Ascending aorta (tissue), 2 donors: ENCODE data around the gene COPS8. TPM values are rescaled to one million over a fixed set of nuclear protein-coding genes. Genes with fewer than 3 reads are reported as not detected.

Experiments
- DNase-seq, 2 donors: peaks; one replicate each; pipeline ENCODE4 v3.0.0-alpha.2; 2019; ENCODE audit warnings: low spot score in 2 of 2
- H3K27ac ChIP-seq, 2 donors: fragments of 200-600 bp; sonication (generic); one replicate each; pipeline ENCODE4 v1.5.1; 2016 to 2017; ENCODE audit warnings: mild to moderate bottlenecking in 1 of 2
- H3K27me3 ChIP-seq: fragments of 200-600 bp; sonication (generic); one replicate; pipeline ENCODE4 v1.5.1; 2017
- H3K36me3 ChIP-seq, 2 donors: fragments of 200-600 bp; sonication (generic); one replicate each; pipeline ENCODE4 v1.5.1; 2016
- H3K4me1 ChIP-seq, 2 donors: fragments of 200-600 bp; sonication (generic); one replicate each; pipeline ENCODE4 v1.5.1; 2016 to 2017; ENCODE audit warnings: mild to moderate bottlenecking in 1 of 2
- H3K4me3 ChIP-seq, 2 donors: fragments of 200-600 bp; sonication (generic); one replicate each; pipeline ENCODE4 v1.5.1; 2016 to 2017; ENCODE audit warnings: mild to moderate bottlenecking in 1 of 2
- H3K9me3 ChIP-seq, 2 donors: fragments of 200-600 bp; sonication (generic); one replicate each; pipeline ENCODE4 v1.5.1; 2016
- intact Hi-C: fragments of 100-400 bp; cut with DNase I; formaldehyde crosslinking; loops from one replicate; pipeline ENCODE4 v1.15.1; 2023
- total RNA-seq: library from RNA; depleted of rRNA; stranded (reverse); fragments of >200 nt; gene quantifications from one replicate; pipeline ENCODE4 v1.1.0, GENCODE V29; 2016
- TF ChIP-seq, protein P1 (sequence below), 3 experiments: fragments of 200-600 bp in 2 of 3; fragments of 450-650 bp in 1 of 3; sonication (generic) in 2 of 3; IDR thresholded peaks; one replicate each; pipeline ENCODE4 v1.5.1; 2016 to 2019; ENCODE audit warnings: antibody characterized with exemption in 3 of 3, mild to moderate bottlenecking in 1 of 3, moderate library complexity in 1 of 3

Gene COPS8
- total RNA-seq, 1 donor from 2014 or later, result 16.4 TPM

- intact Hi-C loops, result loop anchor here (10.0 kb wide), 1 partner anchor 1300 kb away; no protein-coding TSS in a partner anchor
- Histone ChIP-seq H3K27me3 (no peaks in the 10 kb centered on the region), H3K27ac (peak overlapping the region; percentile 60 to 70), H3K4me1 (peaks cover 0 to 13% of the 10 kb centered on the region in 2 donors), H3K4me3 (no peak overlapping the region), H3K9me3 (no peaks in the 10 kb centered on the region), H3K36me3 (no peaks in the 10 kb centered on the region)
- no peak for DNase-seq
- TF ChIP-seq, protein P1, sequence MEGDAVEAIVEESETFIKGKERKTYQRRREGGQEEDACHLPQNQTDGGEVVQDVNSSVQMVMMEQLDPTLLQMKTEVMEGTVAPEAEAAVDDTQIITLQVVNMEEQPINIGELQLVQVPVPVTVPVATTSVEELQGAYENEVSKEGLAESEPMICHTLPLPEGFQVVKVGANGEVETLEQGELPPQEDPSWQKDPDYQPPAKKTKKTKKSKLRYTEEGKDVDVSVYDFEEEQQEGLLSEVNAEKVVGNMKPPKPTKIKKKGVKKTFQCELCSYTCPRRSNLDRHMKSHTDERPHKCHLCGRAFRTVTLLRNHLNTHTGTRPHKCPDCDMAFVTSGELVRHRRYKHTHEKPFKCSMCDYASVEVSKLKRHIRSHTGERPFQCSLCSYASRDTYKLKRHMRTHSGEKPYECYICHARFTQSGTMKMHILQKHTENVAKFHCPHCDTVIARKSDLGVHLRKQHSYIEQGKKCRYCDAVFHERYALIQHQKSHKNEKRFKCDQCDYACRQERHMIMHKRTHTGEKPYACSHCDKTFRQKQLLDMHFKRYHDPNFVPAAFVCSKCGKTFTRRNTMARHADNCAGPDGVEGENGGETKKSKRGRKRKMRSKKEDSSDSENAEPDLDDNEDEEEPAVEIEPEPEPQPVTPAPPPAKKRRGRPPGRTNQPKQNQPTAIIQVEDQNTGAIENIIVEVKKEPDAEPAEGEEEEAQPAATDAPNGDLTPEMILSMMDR (IDR thresholded peaks at IDR 0.05), result no peak
Measured at GRCh38 chr2:237074211-237074993, 11.3 kb upstream of the COPS8 start.

- H3K36me3 ChIP-seq, result no peaks in the 10 kb centered on the region
- no peak for DNase-seq
- TF ChIP-seq, protein P1 (IDR thresholded peaks at IDR 0.05), result no peak
- no peak overlapping the region for H3K4me3 ChIP-seq
- no peaks in the 10 kb centered on the region for H3K27me3 ChIP-seq
- H3K27ac ChIP-seq, result no peak overlapping the region
- H3K9me3 ChIP-seq, result no peaks in the 10 kb centered on the region
- H3K4me1 ChIP-seq, result peaks cover 0 to 13% of the 10 kb centered on the region in 2 donors
- intact Hi-C loops, result loop anchor here (10.0 kb wide), 1 partner anchor 1301 kb away; no protein-coding TSS in a partner anchor
Measured at GRCh38 chr2:237075749-237076599, 9.7 kb upstream of the COPS8 start.

GRCh38 chr2:237081596-237081995 lies 4.1 kb upstream of the COPS8 start:
- no peak overlapping the region for H3K27ac ChIP-seq
- intact Hi-C loops, result no loop called here
- H3K4me1 ChIP-seq, result peaks cover 6 to 8% of the 10 kb centered on the region in 2 donors
- no peak overlapping the region for H3K4me3 ChIP-seq
- no peaks in the 10 kb centered on the region for H3K36me3 ChIP-seq
- TF ChIP-seq, protein P1 (IDR thresholded peaks at IDR 0.05), result no peak
- no peaks in the 10 kb centered on the region for H3K27me3 ChIP-seq
- no peak for DNase-seq
- no peaks in the 10 kb centered on the region for H3K9me3 ChIP-seq

DNA sequence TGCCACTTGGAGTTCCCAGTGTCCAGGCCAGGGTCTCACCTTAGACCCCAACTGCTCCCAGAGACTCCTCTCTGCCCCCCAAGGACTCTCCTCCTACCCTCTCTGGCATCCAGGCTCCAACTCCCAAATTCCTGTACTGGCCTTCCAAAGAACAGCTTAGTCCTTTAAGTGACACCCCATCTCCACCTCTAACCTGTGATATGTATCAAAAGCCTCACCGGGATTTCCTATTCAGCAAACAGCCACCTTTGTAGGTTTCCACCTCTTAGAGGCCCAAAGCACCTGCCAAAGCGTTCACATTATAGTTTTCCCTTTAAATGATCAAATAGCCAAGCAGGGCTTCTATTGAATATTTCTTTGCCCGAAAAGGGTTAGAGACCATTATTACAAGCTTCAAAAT lies 2.7 kb upstream of the COPS8 start:
- H3K27ac ChIP-seq, result no peak overlapping the region
- H3K36me3 ChIP-seq, result no peaks in the 10 kb centered on the region
- H3K27me3 ChIP-seq, result no peaks in the 10 kb centered on the region
- TF ChIP-seq, protein P1 (IDR thresholded peaks at IDR 0.05), result no peak
- intact Hi-C loops, result no loop called here
- H3K4me1 ChIP-seq, result peaks cover 6 to 14% of the 10 kb centered on the region in 2 donors
- DNase-seq, result no peak
- H3K9me3 ChIP-seq, result no peaks in the 10 kb centered on the region
- H3K4me3 ChIP-seq, result no peak overlapping the region

DNA sequence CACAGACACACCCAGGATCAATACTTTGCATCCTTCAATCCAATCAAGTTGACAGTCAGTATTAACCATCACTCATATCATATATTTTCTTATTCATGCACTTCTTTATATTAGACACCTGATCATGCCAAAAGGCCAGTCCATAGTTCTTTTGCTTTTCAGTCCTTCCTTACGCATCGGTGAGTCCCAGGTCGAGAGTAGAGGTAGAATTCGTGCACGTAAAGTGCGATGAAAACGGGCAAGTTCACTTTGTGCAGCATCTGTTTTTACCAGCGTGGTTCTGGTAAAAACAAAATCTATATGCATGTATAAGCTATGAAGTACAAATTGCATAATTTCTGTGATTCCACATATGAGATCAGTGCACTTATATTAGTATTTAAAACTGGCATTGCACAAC lies 1.2 kb upstream of the COPS8 start:
- no peaks in the 10 kb centered on the region for H3K36me3 ChIP-seq
- peak overlapping the region in 1 of 2 donors; percentile 86 for H3K4me3 ChIP-seq
- H3K27ac ChIP-seq, result no peak overlapping the region
- H3K27me3 ChIP-seq, result no peaks in the 10 kb centered on the region
- no peak for DNase-seq
- H3K9me3 ChIP-seq, result no peaks in the 10 kb centered on the region
- intact Hi-C loops, result no loop called here
- TF ChIP-seq, protein P1 (IDR thresholded peaks at IDR 0.05), result no peak
- H3K4me1 ChIP-seq, result peaks cover 6 to 14% of the 10 kb centered on the region in 2 donors
